Mammary epithelial cell (primary cell): ENCODE data around the gene DSCAM.

ENCODE experiments used
- EZH2 ChIP-seq: IDR thresholded peaks from 2 replicates; pipeline ENCODE4 v1.6.1; 2012; ENCODE audit warnings: low read length, inconsistent platforms, borderline replicate concordance
- TF ChIP-seq, protein P1 (sequence below), 2 donors: IDR thresholded peaks in 1 of 2; conservative IDR thresholded peaks in 1 of 2; 2 replicates each; pipeline ENCODE4 v1.5.1; 2011 to 2012; ENCODE audit warnings: inconsistent platforms in 2 of 2, low read length in 2 of 2, mild to moderate bottlenecking in 2 of 2, control low read depth in 1 of 2, low read depth in 1 of 2; ENCODE audit not compliant: insufficient read depth in 1 of 2; ENCODE audit errors: extremely low read depth in 1 of 2

GRCh38 chr21:40373761-40374160, 473.2 kb downstream of the DSCAM start:
- TF ChIP-seq, protein P1, sequence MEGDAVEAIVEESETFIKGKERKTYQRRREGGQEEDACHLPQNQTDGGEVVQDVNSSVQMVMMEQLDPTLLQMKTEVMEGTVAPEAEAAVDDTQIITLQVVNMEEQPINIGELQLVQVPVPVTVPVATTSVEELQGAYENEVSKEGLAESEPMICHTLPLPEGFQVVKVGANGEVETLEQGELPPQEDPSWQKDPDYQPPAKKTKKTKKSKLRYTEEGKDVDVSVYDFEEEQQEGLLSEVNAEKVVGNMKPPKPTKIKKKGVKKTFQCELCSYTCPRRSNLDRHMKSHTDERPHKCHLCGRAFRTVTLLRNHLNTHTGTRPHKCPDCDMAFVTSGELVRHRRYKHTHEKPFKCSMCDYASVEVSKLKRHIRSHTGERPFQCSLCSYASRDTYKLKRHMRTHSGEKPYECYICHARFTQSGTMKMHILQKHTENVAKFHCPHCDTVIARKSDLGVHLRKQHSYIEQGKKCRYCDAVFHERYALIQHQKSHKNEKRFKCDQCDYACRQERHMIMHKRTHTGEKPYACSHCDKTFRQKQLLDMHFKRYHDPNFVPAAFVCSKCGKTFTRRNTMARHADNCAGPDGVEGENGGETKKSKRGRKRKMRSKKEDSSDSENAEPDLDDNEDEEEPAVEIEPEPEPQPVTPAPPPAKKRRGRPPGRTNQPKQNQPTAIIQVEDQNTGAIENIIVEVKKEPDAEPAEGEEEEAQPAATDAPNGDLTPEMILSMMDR (conservative IDR thresholded peaks at IDR 0.05 in 1 of 2, IDR thresholded peaks at IDR 0.05 in 1 of 2; ENCODE audit: extremely low read depth in 1 of 2, insufficient read depth in 1 of 2, low read depth in 1 of 2, low read length in 2 of 2), result no peak
- TF ChIP-seq EZH2, result no peak
